ENCODE results near the gene AGAP1.

- TF ChIP-seq POLR2AphosphoS5 (IDR thresholded peaks at IDR 0.05; ENCODE audit: low read depth, low read length) (no peak), SIN3A (IDR thresholded peaks at IDR 0.05; ENCODE audit: borderline replicate concordance, insufficient read depth, low read length) (no peak), REST (IDR thresholded peaks at IDR 0.05; ENCODE audit: insufficient read depth in 1 of 2, low read depth in 2 of 2, low read length in 2 of 2) (no peak), FOXP2 (optimal IDR thresholded peaks at IDR 0.05; ENCODE audit: borderline replicate concordance, extremely low read depth, extremely low read length, insufficient read depth) (no peak)
These were observed 39.4 kb downstream of the AGAP1 start for GRCh38 chr2:235533198-235533597.
